CD4-positive, alpha-beta T cell treated with Interferon gamma for 1 hour (primary cell): ENCODE results near the gene UBN1.
"Not testable (repeated sequence)": the region's sequence is repeated elsewhere in the genome, so short reads cannot be mapped to it uniquely, and the experiment has no call there.

Experiments
- DNase-seq: peaks from one replicate; pipeline ENCODE4 v3.0.0-alpha.2; 2020

UBN1 gene

GRCh38 chr16:4910828-4911227, 63.5 kb downstream of the UBN1 start:
- DNase-seq: no peak

- DNase-seq: no peak
These were observed 64.7 kb downstream of the UBN1 start for GRCh38 chr16:4911970-4912386.

GRCh38 chr16:4913130-4913773, 66.0 kb downstream of the UBN1 start:
- no peak for DNase-seq

GRCh38 chr16:4913774-4914525, 66.7 kb downstream of the UBN1 start:
- no peak for DNase-seq

- DNase-seq: no peak
These were observed 67.4 kb downstream of the UBN1 start for GRCh38 chr16:4914528-4915225.

GRCh38 chr16:4915226-4915761, 68.0 kb downstream of the UBN1 start:
- DNase-seq: no peak

- DNase-seq: no peak
These were observed 69.8 kb downstream of the UBN1 start for GRCh38 chr16:4917117-4917516.

GRCh38 chr16:4918781-4919251, 71.5 kb downstream of the UBN1 start:
- DNase-seq: no peak

GRCh38 chr16:4920826-4921225, 73.5 kb downstream of the UBN1 start:
- no peak for DNase-seq

GRCh38 chr16:4922721-4923342, 75.6 kb downstream of the UBN1 start:
- no peak for DNase-seq

- DNase-seq: no peak
These were observed 76.6 kb downstream of the UBN1 start for GRCh38 chr16:4923853-4924252.

- no peak for DNase-seq
These were observed 77.5 kb downstream of the UBN1 start for GRCh38 chr16:4924593-4925292.

- no peak for DNase-seq
These were observed 78.0 kb downstream of the UBN1 start for GRCh38 chr16:4925293-4925607.

GRCh38 chr16:4925791-4926190, 78.5 kb downstream of the UBN1 start:
- DNase-seq: no peak

- DNase-seq: no peak
These were observed 79.6 kb downstream of the UBN1 start for GRCh38 chr16:4926928-4927327.

- DNase-seq: no peak
These were observed 80.4 kb downstream of the UBN1 start for GRCh38 chr16:4927661-4928060.

- DNase-seq: no peak
These were observed 80.9 kb downstream of the UBN1 start for GRCh38 chr16:4928227-4928626.

- not testable (repeated sequence) for DNase-seq
These were observed 82.3 kb downstream of the UBN1 start for GRCh38 chr16:4929619-4930018.

GRCh38 chr16:4931381-4931780, 84.1 kb downstream of the UBN1 start:
- DNase-seq: no peak
